Esophagus squamous epithelium (tissue), 4 donors: ENCODE results near the gene IDS.

Experiments
- POLR2A ChIP-seq, 4 donors: fragments of 450-650 bp; IDR thresholded peaks; one replicate each; pipeline ENCODE4 v1.6.1; 2017; ENCODE audit warnings: antibody characterized with exemption in 4 of 4, mild to moderate bottlenecking in 4 of 4, moderate library complexity in 3 of 4
- TF ChIP-seq, protein P1 (sequence below), 6 experiments: fragments of 450-650 bp in 4 of 6; fragments of 200-600 bp in 2 of 6; sonication (generic) in 2 of 6; IDR thresholded peaks; one replicate each; pipeline ENCODE4 v1.5.1; 2016 to 2019; ENCODE audit warnings: antibody characterized with exemption in 6 of 6, mild to moderate bottlenecking in 4 of 6, moderate library complexity in 4 of 6

DNA sequence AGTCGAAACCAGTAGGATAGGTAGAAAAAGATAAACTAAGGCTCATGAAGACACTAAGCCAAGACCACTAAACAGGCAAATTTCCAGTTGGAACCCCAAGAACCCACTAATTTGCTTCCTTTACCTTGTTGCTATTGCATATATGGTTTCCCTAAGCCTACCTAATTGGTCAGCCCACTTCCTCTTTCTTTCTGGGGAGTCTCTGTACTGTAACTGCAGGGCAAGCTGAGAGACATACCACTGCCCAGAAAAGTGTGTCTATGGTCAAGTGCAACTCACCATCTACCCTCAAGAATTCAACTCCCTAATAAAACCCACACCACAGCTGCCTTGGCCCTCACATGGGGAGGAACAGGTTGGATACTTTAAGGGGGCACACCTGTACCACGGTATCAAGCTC lies 28.6 kb downstream of the IDS start:
- TF ChIP-seq, protein P1, sequence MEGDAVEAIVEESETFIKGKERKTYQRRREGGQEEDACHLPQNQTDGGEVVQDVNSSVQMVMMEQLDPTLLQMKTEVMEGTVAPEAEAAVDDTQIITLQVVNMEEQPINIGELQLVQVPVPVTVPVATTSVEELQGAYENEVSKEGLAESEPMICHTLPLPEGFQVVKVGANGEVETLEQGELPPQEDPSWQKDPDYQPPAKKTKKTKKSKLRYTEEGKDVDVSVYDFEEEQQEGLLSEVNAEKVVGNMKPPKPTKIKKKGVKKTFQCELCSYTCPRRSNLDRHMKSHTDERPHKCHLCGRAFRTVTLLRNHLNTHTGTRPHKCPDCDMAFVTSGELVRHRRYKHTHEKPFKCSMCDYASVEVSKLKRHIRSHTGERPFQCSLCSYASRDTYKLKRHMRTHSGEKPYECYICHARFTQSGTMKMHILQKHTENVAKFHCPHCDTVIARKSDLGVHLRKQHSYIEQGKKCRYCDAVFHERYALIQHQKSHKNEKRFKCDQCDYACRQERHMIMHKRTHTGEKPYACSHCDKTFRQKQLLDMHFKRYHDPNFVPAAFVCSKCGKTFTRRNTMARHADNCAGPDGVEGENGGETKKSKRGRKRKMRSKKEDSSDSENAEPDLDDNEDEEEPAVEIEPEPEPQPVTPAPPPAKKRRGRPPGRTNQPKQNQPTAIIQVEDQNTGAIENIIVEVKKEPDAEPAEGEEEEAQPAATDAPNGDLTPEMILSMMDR (IDR thresholded peaks at IDR 0.05) = no peak
- TF ChIP-seq POLR2A (IDR thresholded peaks at IDR 0.05) = no peak
